NCI-H460 (cell line): ENCODE measurements around the gene COX8C. TPM values are rescaled to one million over a fixed set of nuclear protein-coding genes. Genes with fewer than 3 reads are reported as not detected.
"Not testable (repeated sequence)": the region's sequence is repeated elsewhere in the genome, so short reads cannot be mapped to it uniquely, and the experiment has no call there.

Experiments used
- DNase-seq: peaks from one replicate; pipeline ENCODE4 v3.0.0-alpha.2; 2016; ENCODE audit warnings: low read depth; ENCODE audit errors: extremely low read depth
- small RNA-seq, 2 experiments: library from RNA; depleted of rRNA; stranded (forward); fragments of <200 nt; gene quantifications; one replicate each; pipeline ENCODE3, GENCODE V24; 2014
- total RNA-seq: library from RNA; depleted of rRNA; stranded (reverse); fragments of >200 nt; shearing (Covaris generic); gene quantifications from 2 replicates; pipeline ENCODE4 v1.2.3, GENCODE V29; 2014; rRNA removed

The COX8C gene
- total RNA-seq, 1 experiment from 2014 or later, result not detected

DNA sequence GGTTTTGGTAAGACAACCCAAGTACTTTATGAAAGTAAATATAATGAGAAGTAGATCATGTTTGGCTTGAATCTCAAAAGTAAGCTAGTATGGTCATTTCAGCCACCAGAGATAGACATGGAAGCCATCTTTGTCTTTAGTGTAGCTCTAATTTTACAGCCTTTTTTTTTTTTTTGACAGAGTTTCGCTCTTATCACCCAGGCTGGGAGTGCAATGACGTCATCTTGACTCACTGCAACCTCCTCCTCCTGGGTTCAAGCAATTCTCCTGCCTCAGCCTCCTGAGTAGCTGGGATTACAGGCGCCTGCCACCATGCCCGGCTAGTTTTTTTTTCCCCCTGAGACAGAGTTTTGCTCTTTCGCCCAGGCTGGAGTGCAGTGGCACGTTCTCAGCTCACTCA is 7.9 kb downstream of the COX8C start:
- DNase-seq, result not testable (repeated sequence)

- no peak for DNase-seq
These were observed 22.2 kb downstream of the COX8C start for GRCh38 chr14:93368996-93369712.

GRCh38 chr14:93369713-93370266 is 22.8 kb downstream of the COX8C start:
- no peak for DNase-seq

- no peak for DNase-seq
These were observed 28.7 kb downstream of the COX8C start for GRCh38 chr14:93375673-93376156.

DNA sequence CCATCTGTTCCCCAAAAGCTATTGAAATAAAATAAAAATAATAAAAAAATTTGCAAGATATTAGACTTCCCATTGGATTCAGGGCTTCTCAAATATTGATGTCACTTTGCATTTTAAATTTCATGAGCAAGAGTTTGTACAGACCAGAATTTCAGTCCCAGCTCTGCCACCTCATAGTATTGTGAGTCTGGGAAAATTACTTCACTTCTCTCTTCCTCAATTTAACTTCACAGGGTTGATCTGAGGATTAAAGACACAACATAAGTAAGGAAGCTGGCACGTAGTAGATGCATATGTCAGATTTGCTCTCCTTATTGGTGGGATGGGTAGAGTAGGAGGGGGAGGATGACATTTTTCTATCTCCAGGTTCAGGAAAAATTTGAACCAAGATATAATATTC is 32.8 kb downstream of the COX8C start:
- no peak for DNase-seq

DNA sequence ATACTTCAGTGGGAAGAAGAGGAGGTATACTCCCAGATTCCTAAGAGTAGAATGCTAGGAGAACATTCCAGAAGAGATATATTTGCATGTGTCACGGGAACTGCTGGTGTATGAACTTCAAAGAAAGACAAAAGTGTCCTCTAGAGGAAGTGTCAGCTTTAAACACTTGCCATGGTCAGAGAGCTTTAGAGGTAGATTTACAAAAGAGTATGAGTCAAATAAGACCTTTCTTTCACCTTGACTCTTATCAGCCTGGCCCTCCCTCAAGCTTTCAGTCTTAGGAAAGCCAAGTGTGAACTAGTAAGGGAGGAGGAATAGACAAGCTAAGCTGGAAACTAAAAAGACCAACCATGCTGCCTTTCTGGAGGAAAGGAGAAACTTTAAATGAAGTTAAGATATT is 34.7 kb downstream of the COX8C start:
- no peak for DNase-seq

- not testable (repeated sequence) for DNase-seq
These were observed 37.3 kb downstream of the COX8C start for GRCh38 chr14:93384256-93384655.

DNA sequence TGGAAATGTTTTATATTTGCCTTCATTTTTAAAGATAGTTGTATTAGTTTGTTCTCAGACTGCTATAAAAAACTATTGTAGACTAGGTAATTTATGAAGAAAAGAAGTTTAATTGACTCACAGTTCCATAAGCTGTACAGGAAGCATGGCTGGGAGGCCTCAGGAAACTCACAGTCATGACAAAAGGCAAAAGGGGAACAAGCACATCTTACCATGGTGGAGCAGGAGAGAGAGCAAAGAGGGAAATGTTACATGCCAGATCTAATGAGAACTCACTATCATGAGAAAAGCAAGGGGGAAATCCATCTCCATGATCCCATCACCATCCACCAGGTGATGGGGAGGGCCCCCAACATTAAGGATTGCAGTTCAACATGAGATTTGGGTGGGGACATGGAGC is 48.2 kb downstream of the COX8C start:
- DNase-seq, result no peak

DNA sequence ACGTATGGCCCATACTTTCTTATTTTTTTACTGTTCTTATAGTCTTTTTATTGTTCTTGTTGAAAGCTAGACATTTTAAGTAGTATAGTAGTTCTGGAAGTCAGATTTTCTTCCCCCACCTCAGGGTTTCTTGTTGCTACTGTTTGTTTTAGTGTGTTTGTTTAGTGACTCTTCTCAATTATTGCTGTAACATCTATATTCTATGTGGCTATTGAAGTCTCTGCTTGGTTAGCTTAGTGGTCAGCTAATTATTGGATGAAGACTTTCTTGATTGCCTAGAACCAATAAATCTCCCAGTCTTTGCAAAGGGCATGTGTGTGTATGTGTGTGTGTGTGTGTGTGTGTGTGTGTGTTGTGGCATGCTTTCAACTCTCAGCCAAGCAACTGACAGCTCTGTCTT is 49.5 kb downstream of the COX8C start:
- no peak for DNase-seq

Small RNAs within 50 kb of the gene (small RNA-seq; reads per million reads assigned to genes)
- 0 reads per million in 2 experiments for gene RF00019

Other genes starting within 250 kb of the COX8C start
- gene ITPK1, start 231.3 kb upstream of the COX8C start, total RNA-seq, result 183 and 194 TPM in 2 replicates
- gene MOAP1, start 162.3 kb upstream of the COX8C start, total RNA-seq, result 60.7 and 68.4 TPM in 2 replicates
- gene LYSET, start 161.9 kb upstream of the COX8C start, total RNA-seq, result 35.3 and 40.6 TPM in 2 replicates
- 38.9 and 41.8 TPM in 2 replicates for gene GON7, start 140.1 kb upstream of the COX8C start, total RNA-seq
- 29.2 and 38.1 TPM in 2 replicates for gene UBR7, start 139.9 kb upstream of the COX8C start, total RNA-seq
- gene BTBD7, start 14.1 kb upstream of the COX8C start, total RNA-seq, result 19.8 and 21.5 TPM in 2 replicates
- gene UNC79, start 83.8 kb downstream of the COX8C start, total RNA-seq, result 0.05 TPM in 1 of 2 replicates, not detected in the other